ENCODE measurements around the gene R3HDML.
"Not testable (repeated sequence)": the region's sequence is repeated elsewhere in the genome, so short reads cannot be mapped to it uniquely, and the experiment has no call there.

The R3HDML gene

GRCh38 chr20:44336725-44337380 is at the start of gene R3HDML:
Gene R3HDML (plus strand): TSS chr20:44337043. CDS start chr20:44337158, 115 bp downstream.
- no peak for DNase-seq

DNA sequence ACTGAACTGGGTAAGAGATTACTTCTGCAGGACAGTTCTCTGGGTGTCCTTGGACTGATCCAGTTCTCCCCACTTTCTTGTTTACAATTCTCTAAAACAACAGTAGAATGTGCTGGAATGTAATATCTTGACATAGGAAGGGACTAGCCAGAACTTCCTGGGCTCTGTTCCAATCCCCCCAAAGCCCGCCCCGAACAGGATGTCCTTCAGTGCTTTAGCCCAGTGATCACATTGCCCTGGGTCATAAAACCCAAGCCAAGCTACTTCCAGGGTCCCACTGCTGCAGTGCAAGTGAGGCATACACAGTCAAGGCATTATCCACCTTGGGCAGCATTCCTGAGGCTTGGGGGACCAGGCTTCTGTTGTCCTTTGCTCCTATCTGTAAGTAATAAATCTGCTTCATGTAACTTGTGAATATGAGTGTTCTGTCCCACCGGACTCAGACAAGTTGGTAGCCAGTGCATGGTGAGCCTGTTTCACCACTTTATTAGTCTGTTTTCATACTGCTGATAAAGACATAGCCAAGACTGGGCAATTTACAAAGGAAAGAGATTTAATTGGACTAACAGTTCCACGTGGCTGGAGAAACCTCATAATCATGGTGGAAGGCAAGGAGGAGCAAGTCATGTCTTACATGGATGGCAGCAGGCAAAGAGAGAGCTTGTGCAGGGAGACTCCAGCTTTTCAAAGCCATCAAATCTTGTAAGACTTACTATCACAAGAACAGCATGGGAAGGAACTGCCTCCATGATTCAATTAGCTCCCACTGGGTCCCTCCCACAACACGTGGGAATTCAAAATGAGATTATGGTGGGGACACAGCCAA is 49.4 kb upstream of the R3HDML start:
- DNase-seq: no peak

- DNase-seq: no peak
These were observed 48.6 kb upstream of the R3HDML start for GRCh38 chr20:44288252-44288651.

DNA sequence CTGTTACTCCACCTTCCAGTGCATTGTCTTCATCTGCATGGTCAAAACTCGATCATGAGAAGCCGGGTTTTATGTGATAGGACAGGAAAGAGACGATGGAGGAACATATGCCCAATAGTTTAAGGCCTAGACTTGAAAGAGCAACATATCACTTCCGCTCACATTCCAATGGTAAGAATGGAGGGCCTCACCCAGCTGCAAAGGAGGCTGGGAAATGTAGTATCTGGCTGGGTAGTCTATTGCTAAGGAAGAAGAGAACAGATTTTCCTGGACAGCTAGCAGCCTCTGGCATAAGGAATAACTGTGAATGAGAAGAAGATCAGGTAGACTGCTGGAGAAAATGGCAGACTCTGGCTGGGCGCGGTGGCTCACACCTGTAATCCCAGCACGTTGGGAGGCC is 45.1 kb upstream of the R3HDML start:
- DNase-seq: no peak

- DNase-seq: no peak
These were observed 40.8 kb upstream of the R3HDML start for GRCh38 chr20:44296011-44296410.

DNA sequence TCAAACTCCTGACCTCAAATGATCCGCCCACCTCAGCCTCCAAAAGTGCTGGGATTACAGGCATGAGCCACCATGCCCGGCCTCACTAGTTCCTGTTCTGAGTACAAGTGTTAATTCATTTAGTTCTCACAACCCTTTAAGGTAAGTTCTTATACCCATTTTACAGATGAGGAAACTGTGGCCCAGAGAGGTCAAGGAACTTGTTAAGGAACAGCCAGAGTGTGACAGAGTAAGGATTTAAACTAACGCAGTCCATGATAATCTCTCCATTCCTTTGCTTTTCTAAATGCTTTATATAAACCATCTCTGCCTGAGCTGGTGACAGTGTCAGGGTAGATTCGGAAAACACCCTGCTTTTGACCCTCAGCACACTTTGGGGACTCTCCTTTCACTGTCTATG is 39.1 kb upstream of the R3HDML start:
- DNase-seq: no peak

GRCh38 chr20:44299011-44299535 is 37.8 kb upstream of the R3HDML start:
- not testable (repeated sequence) for DNase-seq

GRCh38 chr20:44301285-44301684 is 35.6 kb upstream of the R3HDML start:
- no peak for DNase-seq

DNA sequence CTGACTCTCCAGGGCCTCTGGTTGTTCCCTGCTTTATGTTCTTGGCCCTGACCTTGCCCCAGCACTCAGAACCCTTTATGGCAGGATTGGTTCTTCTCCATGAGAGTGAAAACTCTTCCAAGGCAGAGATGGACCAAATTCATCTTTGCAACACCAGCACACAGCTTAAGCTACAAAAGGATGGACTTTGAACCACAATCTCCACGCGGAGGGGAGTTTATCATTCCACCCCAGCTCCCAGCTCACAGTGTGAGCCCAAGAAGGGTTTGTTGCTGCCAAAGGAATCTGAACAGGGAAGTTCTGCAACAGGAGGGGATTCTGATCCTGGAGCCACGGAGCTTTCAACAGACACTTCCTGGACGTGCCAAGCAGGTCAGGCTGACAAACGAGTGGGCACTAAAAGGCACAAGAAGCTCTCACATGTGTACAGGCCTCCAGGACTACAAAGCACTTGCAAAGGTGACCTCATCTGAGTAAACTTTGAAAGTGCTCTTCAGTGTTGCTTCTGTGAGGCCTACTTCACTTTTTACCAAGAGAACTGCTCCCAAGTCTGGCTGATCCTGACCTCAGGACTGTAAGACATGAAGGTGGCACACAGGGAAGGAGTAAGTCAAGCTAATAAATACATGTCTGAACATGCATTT is 34.7 kb upstream of the R3HDML start:
- DNase-seq: no peak

DNA sequence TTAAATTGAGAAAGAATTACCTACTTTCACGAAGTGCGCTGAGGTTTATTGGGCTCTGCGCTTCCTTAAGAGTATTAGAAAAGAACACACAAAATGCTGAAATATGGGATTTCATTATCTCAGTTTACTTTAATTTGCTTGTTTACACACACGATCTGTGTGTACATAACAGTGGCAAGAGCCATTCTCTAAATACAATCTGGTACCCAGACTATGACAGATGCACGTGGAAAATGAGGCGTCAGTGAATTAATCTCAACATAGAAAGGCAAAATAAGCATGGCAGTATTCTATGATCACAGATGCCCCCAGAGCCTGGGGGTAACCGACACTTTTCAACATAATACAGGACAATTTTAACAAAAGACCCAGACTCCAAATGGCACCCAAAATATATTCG is 34.1 kb upstream of the R3HDML start:
- no peak for DNase-seq

GRCh38 chr20:44304383-44304782 is 32.5 kb upstream of the R3HDML start:
- no peak for DNase-seq

GRCh38 chr20:44306927-44307326 is 29.9 kb upstream of the R3HDML start:
- no peak for DNase-seq

GRCh38 chr20:44309763-44310663 is 26.8 kb upstream of the R3HDML start:
- DNase-seq: peak; percentile 9

DNA sequence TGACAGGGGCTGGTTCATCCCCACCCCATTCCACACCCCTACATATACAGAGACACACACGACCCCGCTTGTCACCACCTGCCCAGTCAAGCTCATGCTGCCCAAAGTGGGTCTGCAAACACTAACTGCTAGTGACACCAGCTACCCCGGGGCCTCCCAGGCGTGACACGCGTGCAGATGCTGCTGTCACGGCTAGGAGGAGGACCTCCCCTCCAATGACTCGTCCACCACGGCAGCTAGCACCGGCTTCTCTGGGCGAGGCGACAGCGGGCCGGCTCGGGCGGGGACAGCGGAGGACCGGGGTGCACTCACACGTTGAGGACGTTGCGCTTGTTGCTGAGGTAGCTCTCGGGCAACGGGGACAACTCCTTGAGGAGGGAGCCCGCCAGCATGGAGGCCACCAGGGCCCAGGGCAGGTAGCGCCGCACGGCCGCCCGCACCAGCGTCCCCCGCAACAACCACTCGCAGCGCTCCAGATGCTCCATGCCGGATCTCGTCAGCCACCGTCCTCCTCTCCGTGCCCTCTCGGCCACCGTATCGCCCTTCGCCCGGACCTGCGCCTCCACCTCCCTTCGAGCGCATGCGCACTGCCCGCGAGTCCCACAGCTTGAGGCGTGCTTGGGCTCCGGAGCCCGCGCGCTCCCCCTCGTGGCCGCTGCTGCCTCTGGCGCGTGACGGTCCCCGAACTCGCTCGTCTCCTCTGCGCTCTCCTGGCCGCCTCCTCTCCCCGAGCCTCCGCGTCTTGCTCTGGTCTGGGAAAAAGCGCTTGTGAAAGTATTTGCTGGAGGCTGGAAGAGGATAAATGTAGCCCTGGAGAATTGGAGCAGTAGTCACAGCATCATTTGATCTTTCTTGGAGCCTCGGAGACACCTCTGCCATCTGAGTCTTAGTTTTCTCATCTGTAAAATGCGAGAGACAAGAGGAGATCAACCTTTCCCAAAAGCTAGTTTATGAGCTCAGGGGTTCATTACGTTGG is 25.9 kb upstream of the R3HDML start, which contains the start of gene FITM2:
Gene FITM2 (minus strand): TSS at position 539 of the 976 bp plus-strand sequence. CDS start 54 bp downstream, at position 485.
- DNase-seq: peak; percentile 99

- no peak for DNase-seq
These were observed 22.0 kb upstream of the R3HDML start for GRCh38 chr20:44314870-44315269.

- DNase-seq: no peak
These were observed 16.9 kb upstream of the R3HDML start for GRCh38 chr20:44319839-44320422.

- no peak for DNase-seq
These were observed 12.5 kb upstream of the R3HDML start for GRCh38 chr20:44324343-44324742.

DNA sequence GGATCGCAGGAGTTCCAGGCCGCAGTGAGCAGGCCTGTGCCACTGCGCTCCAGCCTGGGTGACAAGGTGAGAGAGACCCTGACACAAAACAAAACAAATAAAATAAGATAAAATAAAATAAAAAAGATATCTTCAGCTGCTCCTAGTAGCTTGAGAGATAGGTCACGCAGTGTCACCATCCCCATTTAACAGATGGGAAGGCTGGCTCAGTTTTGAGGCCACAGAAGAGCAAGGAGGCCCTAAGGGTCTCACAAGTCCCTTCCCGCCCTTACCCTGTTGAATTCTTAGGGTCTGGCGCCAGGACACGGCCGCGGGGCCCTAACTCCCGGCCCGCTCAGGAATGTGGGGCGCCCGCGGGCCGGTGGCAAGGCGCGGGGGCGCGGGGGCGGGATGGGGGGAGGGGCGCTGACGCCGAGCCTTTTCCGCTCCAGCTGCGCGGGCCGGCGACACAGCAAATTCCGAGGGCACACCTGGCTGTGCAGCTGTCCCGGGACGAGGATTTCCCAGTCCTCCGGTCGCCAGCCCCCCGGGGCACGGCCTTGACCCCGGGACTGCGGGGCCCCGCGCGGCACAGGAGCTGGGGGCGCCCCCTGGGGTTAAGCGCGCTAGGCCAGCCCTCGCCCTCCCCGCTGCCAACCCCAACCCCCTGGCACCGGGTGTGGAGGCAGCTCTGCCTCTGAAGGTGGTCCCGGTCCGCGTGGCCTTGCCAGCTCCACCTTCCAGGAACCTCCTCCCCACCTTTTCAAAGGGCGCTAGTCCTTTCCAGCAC is 10.3 kb upstream of the R3HDML start:
- no peak for DNase-seq

GRCh38 chr20:44327748-44328147 is 9.1 kb upstream of the R3HDML start:
- not testable (repeated sequence) for DNase-seq

DNA sequence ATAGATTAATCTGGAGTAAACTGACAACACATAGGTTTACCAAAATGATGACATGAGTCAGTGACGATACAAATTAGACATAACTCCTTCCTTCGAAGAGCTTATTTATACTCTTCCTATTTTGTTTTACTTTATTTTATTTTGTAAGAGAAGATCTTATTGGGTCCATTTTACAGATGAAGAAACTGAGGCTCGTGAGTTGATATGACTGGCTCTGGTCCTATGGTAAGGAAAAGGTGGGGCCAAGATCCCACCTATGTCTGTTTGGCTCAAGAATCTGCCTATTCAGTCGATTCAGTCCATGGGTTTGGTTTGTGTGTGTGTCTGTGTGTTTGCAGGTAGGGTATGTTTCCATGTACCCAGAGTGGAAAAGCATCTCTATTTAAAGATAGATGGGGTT is 8.4 kb upstream of the R3HDML start:
- DNase-seq: no peak

Data from activated CD4-positive, alpha-beta T cell treated with anti-CD3 and anti-CD28 coated beads, Interleukin-10, Interleukin-2, amounts not matched to agents 100 ng/mL and 50 ng/mL, durations not matched to agents 16 hours and 8 hours (primary cell).